HG03159 (cell line): ENCODE results near the gene CNTNAP1.

Source experiments
- ATAC-seq: cut with Tn5 transposase; IDR thresholded peaks from one replicate; pipeline ENCODE4 v1.9.1; 2021; ENCODE audit warnings: mild to moderate bottlenecking, moderate library complexity; ENCODE audit not compliant: unreplicated experiment

CNTNAP1 gene

DNA sequence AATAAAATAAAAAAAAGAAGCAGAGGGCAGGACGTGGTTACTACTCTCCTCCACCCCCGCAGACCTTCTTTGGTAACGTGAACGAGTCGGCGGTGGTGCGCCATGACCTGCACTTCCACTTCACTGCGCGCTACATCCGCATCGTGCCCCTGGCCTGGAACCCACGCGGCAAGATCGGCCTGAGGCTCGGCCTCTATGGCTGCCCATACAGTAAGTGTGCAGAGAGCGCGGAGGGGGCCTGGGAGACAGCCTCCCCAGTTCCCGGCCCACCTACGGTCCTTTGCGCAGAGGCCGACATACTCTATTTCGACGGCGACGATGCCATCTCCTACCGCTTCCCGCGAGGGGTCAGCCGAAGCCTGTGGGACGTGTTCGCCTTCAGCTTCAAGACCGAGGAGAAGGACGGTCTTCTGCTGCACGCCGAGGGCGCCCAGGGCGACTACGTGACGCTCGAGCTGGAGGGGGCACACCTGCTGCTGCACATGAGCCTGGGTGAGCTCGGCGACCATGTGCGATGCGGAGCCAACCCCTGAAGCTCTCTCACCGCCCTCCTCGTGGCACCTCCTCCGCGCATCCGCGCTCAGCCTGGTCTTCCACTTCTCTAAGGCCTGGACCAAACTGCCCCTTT is 2.7 kb downstream of the CNTNAP1 start:
- ATAC-seq: no peak

DNA sequence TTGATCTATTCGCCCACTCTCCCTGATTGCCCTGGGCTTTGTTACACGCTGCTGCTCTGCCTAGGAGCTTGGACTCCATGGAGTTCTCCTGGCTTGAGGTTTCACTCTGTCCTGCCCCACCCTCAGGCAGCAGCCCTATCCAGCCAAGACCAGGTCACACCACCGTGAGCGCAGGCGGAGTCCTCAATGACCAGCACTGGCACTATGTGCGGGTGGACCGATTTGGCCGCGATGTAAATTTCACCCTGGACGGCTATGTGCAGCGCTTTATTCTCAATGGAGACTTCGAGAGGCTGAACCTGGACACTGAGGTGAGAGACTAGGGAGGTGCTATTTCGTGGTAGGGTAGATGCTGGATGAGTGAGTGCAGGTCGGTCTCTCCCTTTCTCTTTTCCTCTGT is 3.5 kb downstream of the CNTNAP1 start:
- no peak for ATAC-seq

DNA sequence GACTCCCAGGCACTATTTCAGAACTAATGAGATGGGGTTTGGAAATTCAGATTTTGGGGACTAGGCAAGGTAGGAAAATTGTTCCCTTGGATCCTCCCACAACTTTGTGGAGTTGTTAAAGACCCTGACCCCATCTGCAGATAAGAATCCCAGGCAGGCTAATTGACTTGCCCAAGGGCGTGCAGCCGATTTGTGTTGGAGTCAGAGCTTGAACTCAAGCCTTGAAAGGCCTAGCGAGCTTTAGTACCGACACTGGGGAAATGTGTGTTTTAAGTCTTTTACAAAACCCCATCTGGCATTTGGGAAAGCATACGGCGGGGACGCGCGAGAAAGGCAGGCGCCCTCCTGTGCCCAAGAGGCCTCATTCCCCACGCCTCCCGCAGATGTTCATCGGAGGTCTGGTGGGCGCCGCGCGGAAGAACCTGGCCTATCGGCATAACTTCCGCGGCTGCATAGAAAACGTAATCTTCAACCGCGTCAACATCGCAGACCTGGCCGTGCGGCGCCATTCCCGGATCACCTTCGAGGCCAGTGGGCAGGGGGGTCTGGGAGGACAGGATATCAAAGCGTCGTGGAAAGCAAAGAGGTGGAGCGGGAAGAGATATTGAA is 4.3 kb downstream of the CNTNAP1 start:
- no peak for ATAC-seq

DNA sequence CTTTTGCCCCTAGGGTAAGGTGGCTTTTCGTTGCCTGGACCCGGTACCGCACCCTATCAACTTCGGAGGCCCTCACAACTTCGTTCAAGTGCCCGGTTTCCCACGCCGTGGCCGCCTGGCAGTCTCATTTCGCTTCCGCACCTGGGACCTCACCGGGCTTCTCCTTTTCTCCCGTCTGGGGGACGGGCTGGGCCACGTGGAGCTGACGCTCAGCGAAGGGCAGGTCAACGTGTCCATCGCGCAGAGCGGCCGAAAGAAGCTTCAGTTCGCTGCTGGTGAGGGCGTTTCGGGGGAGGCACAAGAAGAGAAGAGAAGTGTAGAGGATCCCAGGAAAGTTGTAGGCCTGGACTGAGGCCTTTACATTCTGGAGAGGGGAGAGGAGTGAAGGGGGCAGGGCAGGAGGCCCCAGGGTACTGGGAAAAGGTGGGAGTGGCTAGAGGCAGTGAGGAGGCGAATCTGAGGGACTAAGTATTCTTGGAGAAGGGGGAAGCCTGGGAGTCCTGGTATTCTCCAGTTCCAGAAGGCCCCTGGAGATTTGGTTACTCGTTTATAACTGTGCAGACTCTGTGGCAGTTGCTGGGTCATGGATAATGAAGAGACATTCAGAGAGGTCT is 5.5 kb downstream of the CNTNAP1 start:
- ATAC-seq: no peak

DNA sequence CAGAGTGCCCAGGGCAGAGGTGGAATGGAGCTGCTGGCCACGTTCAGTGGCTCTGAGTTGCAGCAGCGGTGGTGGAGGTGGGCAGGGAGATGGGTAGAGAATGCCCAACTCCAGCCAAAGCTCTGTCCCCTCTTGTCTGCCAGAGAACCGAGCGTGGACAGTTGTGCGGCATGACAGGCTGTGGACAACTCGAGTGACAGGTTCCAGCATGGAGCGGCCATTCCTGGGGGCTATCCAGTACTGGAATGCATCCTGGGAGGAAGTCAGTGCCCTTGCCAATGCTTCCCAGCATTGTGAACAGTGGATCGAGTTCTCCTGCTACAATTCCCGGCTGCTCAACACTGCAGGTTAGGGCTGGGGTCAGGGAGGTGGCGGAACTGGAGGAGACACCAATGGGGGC is 8.3 kb downstream of the CNTNAP1 start:
- ATAC-seq: no peak

DNA sequence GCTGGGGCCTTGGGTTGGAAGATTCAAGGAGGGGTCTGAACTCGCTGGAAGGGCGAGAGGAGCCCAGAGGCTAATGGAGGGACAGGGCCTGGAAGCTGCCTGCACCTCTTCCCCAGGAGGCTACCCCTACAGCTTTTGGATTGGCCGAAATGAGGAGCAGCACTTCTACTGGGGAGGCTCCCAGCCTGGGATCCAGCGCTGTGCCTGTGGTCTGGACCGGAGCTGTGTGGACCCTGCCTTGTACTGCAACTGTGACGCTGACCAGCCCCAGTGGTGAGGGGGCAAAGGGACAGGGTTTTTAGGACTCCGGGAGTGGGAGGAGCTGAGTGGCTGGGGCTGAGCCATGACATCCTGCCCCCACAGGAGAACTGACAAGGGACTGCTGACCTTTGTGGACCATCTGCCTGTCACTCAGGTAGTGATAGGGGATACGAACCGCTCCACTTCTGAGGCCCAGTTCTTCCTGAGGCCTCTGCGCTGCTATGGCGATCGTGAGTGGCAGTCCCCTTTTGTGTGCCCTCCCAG is 8.8 kb downstream of the CNTNAP1 start:
- no peak for ATAC-seq

DNA sequence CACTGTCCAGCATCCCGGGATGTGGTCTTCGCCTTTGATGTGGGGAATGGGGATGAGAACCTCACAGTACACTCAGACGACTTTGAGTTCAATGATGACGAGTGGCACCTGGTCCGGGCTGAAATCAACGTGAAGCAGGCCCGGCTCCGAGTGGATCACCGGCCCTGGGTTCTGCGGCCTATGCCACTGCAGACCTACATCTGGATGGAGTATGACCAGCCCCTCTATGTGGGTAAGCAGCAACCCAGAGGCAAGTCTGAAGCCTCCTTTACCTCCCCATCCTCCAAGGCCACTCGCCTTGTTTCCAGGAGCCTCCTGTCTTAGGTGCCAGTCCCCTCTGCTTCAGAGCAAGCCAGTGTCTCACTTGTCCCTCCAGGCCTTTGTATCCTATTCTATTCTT is 10.2 kb downstream of the CNTNAP1 start:
- no peak for ATAC-seq

DNA sequence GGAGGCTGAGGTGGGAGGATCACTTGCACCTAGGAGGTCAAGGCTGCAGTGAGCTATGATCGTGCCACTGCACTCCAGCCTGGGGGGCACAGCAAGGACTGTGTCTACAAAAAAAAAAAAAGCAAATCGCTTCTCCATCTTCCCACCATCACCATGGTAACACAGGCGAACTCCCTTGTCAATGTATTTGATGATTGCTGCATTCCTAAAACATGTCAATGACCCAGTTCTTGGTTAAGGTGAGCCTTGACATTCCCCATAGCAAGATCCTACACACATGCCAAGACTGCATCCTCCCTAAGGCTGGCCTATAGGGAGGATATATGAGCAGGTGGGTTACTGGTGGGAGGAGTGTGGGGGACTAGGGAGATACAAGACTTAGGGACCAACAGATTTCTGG is 12.2 kb downstream of the CNTNAP1 start:
- ATAC-seq: no peak

DNA sequence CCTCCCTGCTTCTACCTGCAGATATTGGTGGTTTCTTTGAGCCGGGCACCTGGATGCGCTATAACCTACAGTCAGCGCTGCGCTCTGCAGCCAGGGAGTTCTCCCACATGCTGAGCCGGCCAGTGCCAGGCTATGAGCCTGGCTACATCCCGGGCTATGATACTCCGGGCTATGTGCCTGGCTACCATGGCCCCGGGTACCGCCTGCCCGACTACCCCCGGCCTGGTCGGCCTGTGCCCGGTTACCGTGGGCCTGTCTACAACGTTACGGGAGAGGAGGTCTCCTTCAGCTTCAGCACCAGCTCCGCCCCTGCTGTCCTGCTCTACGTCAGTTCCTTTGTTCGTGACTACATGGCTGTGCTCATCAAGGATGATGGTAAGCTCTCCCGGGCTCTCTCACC is 13.2 kb downstream of the CNTNAP1 start:
- no peak for ATAC-seq

DNA sequence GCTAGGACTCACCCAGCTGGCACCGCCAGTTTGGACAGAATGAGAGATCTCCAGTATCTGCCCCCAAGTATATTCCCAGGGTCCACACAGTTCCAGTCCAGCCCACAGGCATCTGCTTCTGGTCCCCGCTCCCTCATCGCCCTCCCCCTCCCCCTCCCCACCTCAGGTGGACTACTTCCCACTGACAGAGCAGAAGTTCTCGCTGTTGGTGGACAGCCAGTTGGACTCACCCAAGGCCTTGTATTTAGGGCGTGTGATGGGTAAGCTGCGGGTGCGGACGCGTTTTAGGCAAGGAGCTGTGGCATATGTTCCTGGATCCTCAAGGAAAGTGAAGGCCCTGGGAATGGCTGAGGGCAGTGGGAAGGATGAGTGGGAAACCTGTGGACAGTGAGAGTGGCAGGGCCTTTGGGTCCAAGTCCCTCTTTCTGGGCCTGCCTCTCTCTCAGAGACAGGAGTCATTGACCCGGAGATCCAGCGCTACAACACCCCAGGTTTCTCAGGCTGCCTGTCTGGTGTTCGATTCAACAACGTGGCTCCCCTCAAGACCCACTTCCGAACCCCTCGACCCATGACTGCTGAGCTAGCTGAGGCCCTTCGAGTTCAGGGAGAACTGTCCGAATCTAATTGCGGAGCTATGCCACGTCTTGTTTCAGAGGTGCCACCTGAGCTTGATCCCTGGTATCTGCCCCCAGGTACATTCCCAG is 14.9 kb downstream of the CNTNAP1 start:
- ATAC-seq: no peak

DNA sequence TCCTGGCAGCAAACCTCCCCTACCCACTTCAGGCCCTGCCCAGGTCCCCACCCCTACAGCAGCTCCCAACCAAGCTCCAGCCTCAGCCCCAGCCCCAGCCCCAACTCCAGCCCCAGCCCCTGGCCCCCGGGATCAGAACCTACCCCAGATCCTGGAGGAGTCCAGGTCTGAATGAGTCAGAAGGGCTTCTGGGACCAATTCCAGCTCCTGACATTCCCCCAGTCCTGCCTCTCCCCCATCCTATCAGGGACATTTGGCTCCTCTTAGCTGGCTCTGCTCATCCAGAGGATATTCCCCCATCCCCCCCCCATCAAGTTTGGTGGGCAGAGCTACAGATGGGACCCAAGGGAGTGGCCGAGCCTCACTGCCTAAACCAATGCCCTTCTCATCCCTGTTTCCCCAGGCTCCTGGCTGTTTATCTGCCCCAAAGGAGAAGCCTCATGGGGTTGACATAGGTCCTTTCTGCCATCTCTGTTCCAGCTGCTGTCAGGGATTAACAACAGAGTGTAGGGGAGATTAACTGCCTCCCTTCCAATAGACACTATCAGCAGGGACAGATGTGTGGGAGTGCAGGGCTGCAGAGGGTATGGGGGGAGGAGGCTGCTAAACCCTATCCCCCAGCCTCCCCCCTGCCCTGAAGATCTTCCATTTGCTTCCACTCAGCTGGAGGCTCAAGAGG is 16.5 kb downstream of the CNTNAP1 start:
- ATAC-seq: no peak

DNA sequence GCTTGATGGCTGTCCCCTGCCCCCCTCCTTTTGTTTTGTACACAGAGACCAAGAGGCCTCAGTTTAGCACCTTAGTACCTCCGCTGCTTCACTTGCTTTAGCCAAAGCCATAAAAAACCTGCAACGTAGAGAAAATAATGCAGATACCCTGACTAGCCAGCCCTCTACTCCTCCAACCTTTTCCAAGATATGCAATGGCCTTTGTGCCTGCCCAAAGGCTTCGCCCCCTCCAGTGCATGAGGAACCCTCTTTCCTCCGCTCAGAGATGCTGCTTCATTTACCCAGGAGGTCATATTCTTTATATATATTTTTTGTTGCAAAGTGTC is 17.0 kb downstream of the CNTNAP1 start:
- ATAC-seq: no peak

DNA sequence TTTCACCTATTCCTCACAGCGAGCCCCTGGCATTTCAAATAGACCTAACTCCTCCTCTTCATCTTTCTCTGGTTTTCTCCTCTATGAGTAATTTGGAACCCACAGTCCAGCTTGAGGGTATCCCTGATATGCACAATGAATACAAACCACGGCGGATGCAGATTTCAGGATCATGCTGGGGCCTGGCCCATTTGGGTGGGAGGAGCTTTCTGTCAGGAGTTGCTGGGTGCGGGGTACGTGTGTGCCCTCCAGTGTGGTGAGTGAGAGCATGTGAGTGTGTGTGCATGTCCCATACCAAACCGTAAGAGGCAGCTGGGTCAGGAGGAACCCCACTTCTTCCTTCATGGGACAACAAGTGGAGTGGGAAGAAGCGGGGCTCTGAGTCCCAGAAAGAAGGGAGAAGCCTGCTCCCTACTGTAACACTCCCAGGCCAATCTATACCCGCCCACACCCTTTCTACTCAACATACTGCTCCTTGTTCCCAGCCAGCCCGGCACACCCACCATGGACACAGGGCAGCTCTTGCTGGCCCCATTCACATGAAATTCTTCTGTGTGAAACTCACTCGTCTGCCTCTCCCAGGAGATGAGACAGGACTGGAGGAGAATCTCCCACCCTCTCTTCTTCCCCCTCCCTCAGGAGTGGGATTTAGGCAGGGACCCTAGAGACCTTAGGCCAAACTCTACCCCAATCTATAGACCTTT is 18.4 kb downstream of the CNTNAP1 start:
- no peak for ATAC-seq

DNA sequence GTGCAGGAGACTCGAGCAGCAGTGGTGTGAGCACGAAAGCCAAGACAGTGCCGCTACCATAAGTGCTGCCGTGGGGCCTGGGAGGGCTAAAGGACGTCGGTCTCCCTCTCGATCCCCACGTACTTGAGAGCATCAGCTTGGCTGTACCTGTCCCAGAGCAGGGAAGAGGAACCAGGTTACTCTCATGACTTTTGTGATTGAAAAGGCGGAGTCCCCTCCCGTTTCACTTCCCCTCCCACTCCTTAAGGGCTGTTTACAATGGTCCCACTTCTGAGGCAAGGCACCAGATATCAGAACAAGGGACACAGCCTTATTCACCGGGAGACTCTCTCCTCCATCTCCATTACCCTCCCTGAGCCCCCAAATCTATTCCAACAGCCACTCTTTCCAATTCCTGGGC is 20.1 kb downstream of the CNTNAP1 start:
- no peak for ATAC-seq

DNA sequence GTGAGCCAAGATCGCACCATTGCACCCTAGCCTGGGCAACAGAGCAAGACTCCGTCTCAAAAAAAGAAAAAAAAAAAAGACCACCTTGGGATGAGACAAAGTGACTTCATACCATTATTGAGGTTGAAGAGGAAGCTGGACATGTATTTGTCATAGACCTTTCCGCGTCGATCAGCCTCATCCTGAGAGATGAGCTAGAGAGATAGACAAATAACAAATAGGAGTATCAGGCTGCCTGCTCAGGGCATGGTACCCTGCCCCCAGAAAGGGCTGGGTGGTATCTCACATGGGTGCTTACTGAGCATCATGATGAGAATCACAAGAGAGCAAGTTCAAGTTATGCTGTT is 22.1 kb downstream of the CNTNAP1 start:
- ATAC-seq: peak; percentile 27

DNA sequence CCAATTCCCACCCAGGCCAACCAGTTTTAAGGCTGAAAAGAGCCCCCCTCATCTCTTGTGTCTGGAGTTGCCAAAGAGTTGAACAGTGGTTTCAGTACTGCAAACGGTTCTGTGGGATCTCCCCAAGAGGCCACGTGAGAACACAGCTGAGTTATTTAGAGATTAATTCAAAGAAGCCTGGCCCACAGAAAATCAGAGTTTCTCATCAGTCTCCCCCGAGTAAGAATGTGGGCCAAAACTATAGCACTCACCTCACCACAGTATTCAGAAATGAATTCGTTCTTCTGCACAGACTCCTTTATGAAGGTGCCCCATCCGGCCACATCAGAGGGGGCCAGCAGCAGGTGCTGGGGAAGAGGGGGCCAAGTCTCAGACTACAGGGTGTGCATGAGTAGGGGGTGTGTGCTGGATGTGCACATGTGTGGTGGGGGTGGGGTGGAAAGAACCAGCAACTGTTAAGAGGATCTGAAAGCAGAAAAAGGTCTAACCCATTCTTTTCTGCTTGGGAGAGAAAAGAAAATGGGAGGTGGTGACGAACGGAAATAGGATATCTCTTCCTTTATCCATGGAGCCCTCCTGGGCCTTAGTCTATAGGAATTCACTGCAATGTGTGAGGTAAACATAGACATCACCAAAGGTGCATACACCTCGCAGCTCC is 22.6 kb downstream of the CNTNAP1 start:
- ATAC-seq: peak; percentile 71

DNA sequence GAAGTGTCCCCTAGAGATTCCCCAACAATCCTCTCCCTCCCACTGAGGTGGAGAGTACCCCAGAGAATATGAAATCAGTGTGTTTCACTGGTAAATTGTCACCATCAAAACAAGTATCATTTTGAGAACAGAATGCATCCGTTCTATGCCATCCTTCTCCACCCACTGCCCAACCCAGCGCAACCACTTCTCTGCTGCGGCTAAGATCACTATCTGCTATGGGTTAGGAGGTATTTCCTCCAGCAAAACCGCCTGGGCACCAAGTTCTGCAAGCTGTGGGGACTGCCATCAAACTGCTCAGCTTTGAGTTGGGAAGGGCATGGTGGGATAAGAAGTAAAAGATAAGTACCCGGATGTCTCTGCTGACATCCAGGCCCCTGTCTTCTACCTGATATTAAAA is 24.4 kb downstream of the CNTNAP1 start:
- ATAC-seq: no peak

DNA sequence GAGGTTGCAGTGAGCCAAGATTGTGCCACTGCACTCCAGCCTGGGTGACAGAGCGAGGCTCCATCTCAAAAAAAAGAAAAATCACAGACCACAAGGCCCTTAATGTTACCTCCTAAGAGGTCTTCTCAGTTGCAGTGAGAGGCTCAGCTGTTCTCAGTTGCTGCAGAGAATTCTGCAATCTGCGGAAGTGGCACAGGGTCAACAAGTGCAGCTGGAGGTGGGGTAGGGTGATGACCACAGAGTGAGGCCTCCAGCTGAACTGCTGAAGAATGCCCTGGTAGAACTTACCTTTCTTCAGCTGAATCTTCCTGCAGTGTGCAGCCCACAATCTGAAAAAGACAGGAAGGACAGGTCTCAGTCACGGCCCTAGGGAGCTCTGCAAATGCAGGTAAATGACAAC is 26.3 kb downstream of the CNTNAP1 start:
- no peak for ATAC-seq

DNA sequence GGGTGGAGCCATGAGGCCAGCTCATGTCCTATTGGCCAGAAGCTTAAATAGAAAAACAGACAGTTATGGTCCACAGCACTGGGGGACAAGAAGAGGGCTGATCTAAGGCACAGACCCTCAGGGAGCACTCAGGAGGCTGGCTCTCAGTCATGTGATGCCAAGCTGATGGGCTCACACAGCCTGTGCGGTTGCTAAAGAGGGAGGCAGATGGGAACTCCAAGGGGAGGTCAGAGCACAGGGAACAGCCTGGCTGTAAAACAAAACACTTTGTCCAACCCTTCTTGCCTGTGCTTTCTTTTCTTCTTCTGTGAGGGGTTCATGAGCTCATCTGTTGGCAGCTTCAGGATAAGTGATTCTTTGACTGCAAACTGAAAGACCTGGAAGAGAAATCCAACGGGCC is 27.2 kb downstream of the CNTNAP1 start:
- no peak for ATAC-seq

DNA sequence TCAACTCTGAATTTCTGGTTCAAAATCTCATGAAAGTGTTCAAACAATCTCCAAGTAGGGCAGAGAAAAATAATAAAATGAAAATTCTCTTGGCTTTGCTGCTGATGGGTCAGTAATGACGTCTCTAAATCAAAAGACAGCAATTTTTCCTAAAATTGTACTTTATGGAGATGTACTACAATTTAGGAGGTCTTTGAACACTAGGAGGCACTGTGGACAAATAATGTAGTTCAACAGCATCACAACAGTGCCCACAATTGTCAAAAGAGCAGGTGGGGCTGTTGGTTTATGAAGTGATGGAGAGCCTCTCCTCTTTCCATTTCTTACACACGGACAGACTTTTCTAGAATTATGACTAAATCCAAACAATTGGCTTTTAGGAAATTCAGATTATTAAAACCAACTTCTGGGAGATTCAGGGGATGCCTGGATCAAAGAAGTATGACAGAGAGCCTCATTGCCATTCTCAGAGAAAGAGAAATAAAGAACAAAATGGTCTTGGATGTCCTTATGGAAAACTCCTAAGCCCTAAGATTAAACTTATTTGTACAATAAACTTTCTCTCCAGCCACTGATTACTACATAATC is 38.8 kb downstream of the CNTNAP1 start:
- no peak for ATAC-seq
